ENCODE measurements around the gene LIPE.

- TF ChIP-seq, protein P1, sequence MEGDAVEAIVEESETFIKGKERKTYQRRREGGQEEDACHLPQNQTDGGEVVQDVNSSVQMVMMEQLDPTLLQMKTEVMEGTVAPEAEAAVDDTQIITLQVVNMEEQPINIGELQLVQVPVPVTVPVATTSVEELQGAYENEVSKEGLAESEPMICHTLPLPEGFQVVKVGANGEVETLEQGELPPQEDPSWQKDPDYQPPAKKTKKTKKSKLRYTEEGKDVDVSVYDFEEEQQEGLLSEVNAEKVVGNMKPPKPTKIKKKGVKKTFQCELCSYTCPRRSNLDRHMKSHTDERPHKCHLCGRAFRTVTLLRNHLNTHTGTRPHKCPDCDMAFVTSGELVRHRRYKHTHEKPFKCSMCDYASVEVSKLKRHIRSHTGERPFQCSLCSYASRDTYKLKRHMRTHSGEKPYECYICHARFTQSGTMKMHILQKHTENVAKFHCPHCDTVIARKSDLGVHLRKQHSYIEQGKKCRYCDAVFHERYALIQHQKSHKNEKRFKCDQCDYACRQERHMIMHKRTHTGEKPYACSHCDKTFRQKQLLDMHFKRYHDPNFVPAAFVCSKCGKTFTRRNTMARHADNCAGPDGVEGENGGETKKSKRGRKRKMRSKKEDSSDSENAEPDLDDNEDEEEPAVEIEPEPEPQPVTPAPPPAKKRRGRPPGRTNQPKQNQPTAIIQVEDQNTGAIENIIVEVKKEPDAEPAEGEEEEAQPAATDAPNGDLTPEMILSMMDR (IDR thresholded peaks at IDR 0.05), result no peak
- no peak for TF ChIP-seq POLR2A (IDR thresholded peaks at IDR 0.05)
These were observed 32.4 kb downstream of the LIPE start for GRCh38 chr19:42394751-42395150.

Data from adrenal gland (tissue), 5 donors.